Osteocyte (in vitro differentiated cells): ENCODE data around the gene VBP1. TPM values are rescaled to one million over a fixed set of nuclear protein-coding genes. Genes with fewer than 3 reads are reported as not detected.

Source experiments
- DNase-seq: peaks from one replicate; pipeline ENCODE4 v3.0.0; 2021; ENCODE audit warnings: mixed read lengths; ENCODE audit not compliant: unreplicated experiment; ENCODE audit errors: extremely low spot score
- H3K27ac Mint-ChIP-seq: one replicate; pipeline ENCODE4 v1.8.0; 2021; ENCODE audit warnings: mild to moderate bottlenecking, mixed read lengths; ENCODE audit not compliant: unreplicated experiment
- H3K27me3 Mint-ChIP-seq: one replicate; pipeline ENCODE4 v1.8.0; 2021; ENCODE audit warnings: mixed read lengths; ENCODE audit not compliant: unreplicated experiment
- H3K36me3 Mint-ChIP-seq: one replicate; pipeline ENCODE4 v1.8.0; 2021; ENCODE audit warnings: mixed read lengths; ENCODE audit not compliant: unreplicated experiment
- H3K4me1 Mint-ChIP-seq: one replicate; pipeline ENCODE4 v1.8.0; 2021; ENCODE audit warnings: mixed read lengths; ENCODE audit not compliant: unreplicated experiment
- H3K4me3 Mint-ChIP-seq: one replicate; pipeline ENCODE4 v1.8.0; 2021; ENCODE audit warnings: mild to moderate bottlenecking, moderate library complexity, mixed read lengths; ENCODE audit not compliant: unreplicated experiment
- H3K9me3 Mint-ChIP-seq: one replicate; pipeline ENCODE4 v1.8.0; 2021; ENCODE audit warnings: mixed read lengths; ENCODE audit not compliant: unreplicated experiment
- CTCF ChIP-seq: fragments of 200-600 bp; sonication (generic); IDR thresholded peaks from 2 replicates; pipeline ENCODE4 v1.5.0; 2021; ENCODE audit warnings: antibody characterized with exemption, mild to moderate bottlenecking, moderate library complexity
- long read RNA-seq: library from polyadenylated mRNA; unstranded; transcript quantifications from one replicate; pipeline ENCODE4 v2.0.0, GENCODE V29; 2021
- total RNA-seq: library from RNA; stranded (reverse); gene quantifications from 2 replicates; pipeline ENCODE4 v1.2.1, GENCODE V29; 2021

The VBP1 gene
- total RNA-seq, result 34.8 and 41.2 TPM in 2 replicates
- long read RNA-seq, transcript VBP1-201 (6 exons, 1,686 nt), result major isoform, 488 of 519 reads
- long read RNA-seq, partial matches to known transcripts, result 4 of 519 reads
- long read RNA-seq, other reads (novel, unspliced or antisense), result 27 of 519 reads

- Mint-ChIP-seq H3K36me3 (no peaks in the 10 kb centered on the region), H3K4me3 (peak within 1 kb of the TSS; percentile 79), H3K27me3 (no peaks in the 10 kb centered on the region), H3K27ac (peak within 1 kb of the TSS; percentile 77), H3K4me1 (peaks cover 17% of the 10 kb centered on the region), H3K9me3 (peaks cover 7% of the 10 kb centered on the region)
- peak; percentile 64 for TF ChIP-seq CTCF
- peak; percentile 96 for DNase-seq
Observed at GRCh38 chrX:155216179-155216939, at the start of gene VBP1. TSS of gene VBP1 (plus strand) at chrX:155216460. CDS start at chrX:155216483, 23 bp downstream.

GRCh38 chrX:155169881-155170280 lies 46.4 kb upstream of the VBP1 start:
- Mint-ChIP-seq H3K27me3 (no peaks in the 10 kb centered on the region), H3K9me3 (peaks cover 6% of the 10 kb centered on the region), H3K4me1 (no peaks in the 10 kb centered on the region), H3K36me3 (no peaks in the 10 kb centered on the region), H3K27ac (no peak overlapping the region), H3K4me3 (no peak overlapping the region)
- no peak for DNase-seq
- no peak for TF ChIP-seq CTCF

- Mint-ChIP-seq H3K36me3 (no peaks in the 10 kb centered on the region), H3K27me3 (no peaks in the 10 kb centered on the region), H3K9me3 (peaks cover 17% of the 10 kb centered on the region), H3K4me1 (no peaks in the 10 kb centered on the region), H3K4me3 (no peak overlapping the region), H3K27ac (no peak overlapping the region)
- no peak for DNase-seq
- no peak for TF ChIP-seq CTCF
Observed at GRCh38 chrX:155179346-155179997, 36.8 kb upstream of the VBP1 start.

- Mint-ChIP-seq H3K27ac (no peak overlapping the region), H3K36me3 (no peaks in the 10 kb centered on the region), H3K4me3 (no peak overlapping the region), H3K9me3 (peaks cover 18% of the 10 kb centered on the region), H3K4me1 (no peaks in the 10 kb centered on the region), H3K27me3 (peaks cover 2% of the 10 kb centered on the region)
- no peak for TF ChIP-seq CTCF
- DNase-seq, result no peak
Observed at GRCh38 chrX:155188786-155189185, 27.5 kb upstream of the VBP1 start.

- Mint-ChIP-seq H3K27me3 (no peaks in the 10 kb centered on the region), H3K36me3 (no peaks in the 10 kb centered on the region), H3K27ac (no peak overlapping the region), H3K9me3 (peaks cover 13% of the 10 kb centered on the region), H3K4me1 (peaks cover 3% of the 10 kb centered on the region), H3K4me3 (no peak overlapping the region)
- no peak for DNase-seq
- no peak for TF ChIP-seq CTCF
Observed at GRCh38 chrX:155211208-155211607, 5.1 kb upstream of the VBP1 start.
